Effector memory CD8-positive, alpha-beta T cell (primary cell): ENCODE measurements around the gene ATRNL1.

Experiments
- ATAC-seq: fragments of 150-1000 bp; cut with Tn5 transposase; replicated peaks from 2 replicates; pipeline ENCODE4 v1.10.0; 2021; ENCODE audit warnings: mild to moderate bottlenecking, moderate library complexity
- DNase-seq, 3 experiments: peaks; one replicate each; pipeline ENCODE4 v3.0.0; 2021
- H3K27ac Mint-ChIP-seq, 2 donors: one replicate each; pipeline ENCODE4 v1.8.0; 2022; ENCODE audit warnings: mild to moderate bottlenecking in 2 of 2, mixed read lengths in 2 of 2, moderate library complexity in 2 of 2
- H3K27me3 Mint-ChIP-seq, 2 donors: one replicate each; pipeline ENCODE4 v1.8.0; 2022; ENCODE audit warnings: mixed read lengths in 2 of 2
- H3K36me3 Mint-ChIP-seq: one replicate; pipeline ENCODE4 v1.8.0; 2022; ENCODE audit warnings: mild to moderate bottlenecking, moderate library complexity, mixed read lengths; ENCODE audit not compliant: insufficient read depth
- H3K4me1 Mint-ChIP-seq, 2 donors: one replicate each; pipeline ENCODE4 v1.8.0; 2022; ENCODE audit warnings: low read depth in 2 of 2, mixed read lengths in 2 of 2
- H3K4me3 Mint-ChIP-seq, 2 donors: one replicate each; pipeline ENCODE4 v1.8.0; 2022; ENCODE audit warnings: mild to moderate bottlenecking in 2 of 2, mixed read lengths in 2 of 2, moderate library complexity in 2 of 2
- H3K9me3 Mint-ChIP-seq, 2 donors: one replicate each; pipeline ENCODE4 v1.8.0; 2022; ENCODE audit warnings: mixed read lengths in 2 of 2

ATRNL1 gene

GRCh38 chr10:115866691-115867090 lies 773.5 kb downstream of the ATRNL1 start:
- H3K9me3 Mint-ChIP-seq, result no peaks in the 10 kb centered on the region
- H3K4me3 Mint-ChIP-seq, result no peak overlapping the region
- DNase-seq, result no peak
- no peaks in the 10 kb centered on the region for H3K4me1 Mint-ChIP-seq
- peaks cover 3% of the 10 kb centered on the region for H3K36me3 Mint-ChIP-seq
- H3K27ac Mint-ChIP-seq, result no peak overlapping the region
- ATAC-seq, result no peak
- H3K27me3 Mint-ChIP-seq, result no peaks in the 10 kb centered on the region

GRCh38 chr10:115867305-115867704 lies 774.1 kb downstream of the ATRNL1 start:
- Mint-ChIP-seq H3K27me3 (no peaks in the 10 kb centered on the region), H3K9me3 (no peaks in the 10 kb centered on the region), H3K36me3 (peaks cover 3% of the 10 kb centered on the region), H3K27ac (no peak overlapping the region), H3K4me3 (no peak overlapping the region), H3K4me1 (no peaks in the 10 kb centered on the region)
- ATAC-seq (no peak), DNase-seq (no peak)

GRCh38 chr10:115871855-115872254 lies 778.7 kb downstream of the ATRNL1 start:
- no peak overlapping the region for H3K27ac Mint-ChIP-seq
- no peak for ATAC-seq
- H3K4me3 Mint-ChIP-seq, result no peak overlapping the region
- no peaks in the 10 kb centered on the region for H3K4me1 Mint-ChIP-seq
- no peaks in the 10 kb centered on the region for H3K27me3 Mint-ChIP-seq
- H3K36me3 Mint-ChIP-seq, result no peaks in the 10 kb centered on the region
- H3K9me3 Mint-ChIP-seq, result peaks cover 2 to 22% of the 10 kb centered on the region in 2 donors
- DNase-seq, result no peak

- no peak overlapping the region for H3K4me3 Mint-ChIP-seq
- no peak overlapping the region for H3K27ac Mint-ChIP-seq
- no peaks in the 10 kb centered on the region for H3K36me3 Mint-ChIP-seq
- ATAC-seq (no peak), DNase-seq (no peak)
- peaks cover 8 to 31% of the 10 kb centered on the region in 2 donors for H3K9me3 Mint-ChIP-seq
- H3K4me1 Mint-ChIP-seq, result no peaks in the 10 kb centered on the region
- H3K27me3 Mint-ChIP-seq, result no peaks in the 10 kb centered on the region
These were observed 782.0 kb downstream of the ATRNL1 start for GRCh38 chr10:115875172-115875571.

- DNase-seq, result no peak
- no peak overlapping the region for H3K27ac Mint-ChIP-seq
- H3K36me3 Mint-ChIP-seq, result no peaks in the 10 kb centered on the region
- no peaks in the 10 kb centered on the region for H3K27me3 Mint-ChIP-seq
- peaks cover 15 to 37% of the 10 kb centered on the region in 2 donors for H3K9me3 Mint-ChIP-seq
- H3K4me1 Mint-ChIP-seq, result no peaks in the 10 kb centered on the region
- ATAC-seq, result no peak
- H3K4me3 Mint-ChIP-seq, result no peak overlapping the region
These were observed 786.4 kb downstream of the ATRNL1 start for GRCh38 chr10:115879372-115880089.

- DNase-seq (no peak), ATAC-seq (no peak)
- Mint-ChIP-seq H3K4me1 (no peaks in the 10 kb centered on the region), H3K36me3 (no peaks in the 10 kb centered on the region), H3K4me3 (no peak overlapping the region), H3K9me3 (peaks cover 15 to 23% of the 10 kb centered on the region in 2 donors), H3K27ac (no peak overlapping the region), H3K27me3 (no peaks in the 10 kb centered on the region)
These were observed 788.9 kb downstream of the ATRNL1 start for GRCh38 chr10:115882021-115882420.

GRCh38 chr10:115883372-115883771 lies 790.2 kb downstream of the ATRNL1 start:
- Mint-ChIP-seq H3K4me3 (no peak overlapping the region), H3K27ac (no peak overlapping the region), H3K4me1 (no peaks in the 10 kb centered on the region), H3K9me3 (peaks cover 22 to 31% of the 10 kb centered on the region in 2 donors), H3K27me3 (no peaks in the 10 kb centered on the region), H3K36me3 (no peaks in the 10 kb centered on the region)
- DNase-seq, result no peak
- no peak for ATAC-seq

- DNase-seq (no peak), ATAC-seq (no peak)
- Mint-ChIP-seq H3K36me3 (no peaks in the 10 kb centered on the region), H3K9me3 (peaks cover 24 to 38% of the 10 kb centered on the region in 2 donors), H3K4me3 (no peak overlapping the region), H3K27ac (no peak overlapping the region), H3K27me3 (no peaks in the 10 kb centered on the region), H3K4me1 (no peaks in the 10 kb centered on the region)
These were observed 791.2 kb downstream of the ATRNL1 start for GRCh38 chr10:115884331-115884730.

GRCh38 chr10:115895166-115895565 lies 802.0 kb downstream of the ATRNL1 start:
- ATAC-seq (no peak), DNase-seq (no peak)
- Mint-ChIP-seq H3K36me3 (no peaks in the 10 kb centered on the region), H3K4me1 (no peaks in the 10 kb centered on the region), H3K27me3 (no peaks in the 10 kb centered on the region), H3K27ac (no peak overlapping the region), H3K9me3 (peaks cover 5 to 7% of the 10 kb centered on the region in 2 donors), H3K4me3 (no peak overlapping the region)

GRCh38 chr10:115898242-115898641 lies 805.1 kb downstream of the ATRNL1 start:
- Mint-ChIP-seq H3K4me1 (no peaks in the 10 kb centered on the region), H3K4me3 (no peak overlapping the region), H3K9me3 (peaks cover 2 to 7% of the 10 kb centered on the region in 2 donors), H3K36me3 (no peaks in the 10 kb centered on the region), H3K27ac (no peak overlapping the region), H3K27me3 (no peaks in the 10 kb centered on the region)
- ATAC-seq (no peak), DNase-seq (no peak)

GRCh38 chr10:115902596-115902995 lies 809.4 kb downstream of the ATRNL1 start:
- no peaks in the 10 kb centered on the region for H3K27me3 Mint-ChIP-seq
- no peak for ATAC-seq
- H3K9me3 Mint-ChIP-seq, result peaks cover 0 to 1% of the 10 kb centered on the region in 2 donors
- H3K4me1 Mint-ChIP-seq, result no peaks in the 10 kb centered on the region
- H3K36me3 Mint-ChIP-seq, result no peaks in the 10 kb centered on the region
- no peak overlapping the region for H3K4me3 Mint-ChIP-seq
- no peak for DNase-seq
- no peak overlapping the region for H3K27ac Mint-ChIP-seq

- DNase-seq (no peak), ATAC-seq (no peak)
- Mint-ChIP-seq H3K4me1 (no peaks in the 10 kb centered on the region), H3K36me3 (no peaks in the 10 kb centered on the region), H3K9me3 (no peaks in the 10 kb centered on the region), H3K27me3 (no peaks in the 10 kb centered on the region), H3K27ac (no peak overlapping the region), H3K4me3 (no peak overlapping the region)
These were observed 810.0 kb downstream of the ATRNL1 start for GRCh38 chr10:115903207-115903606.

GRCh38 chr10:115903845-115904244 lies 810.7 kb downstream of the ATRNL1 start:
- no peaks in the 10 kb centered on the region for H3K4me1 Mint-ChIP-seq
- H3K27me3 Mint-ChIP-seq, result no peaks in the 10 kb centered on the region
- peaks cover 0 to 2% of the 10 kb centered on the region in 2 donors for H3K9me3 Mint-ChIP-seq
- no peak overlapping the region for H3K4me3 Mint-ChIP-seq
- DNase-seq (no peak), ATAC-seq (no peak)
- no peaks in the 10 kb centered on the region for H3K36me3 Mint-ChIP-seq
- no peak overlapping the region for H3K27ac Mint-ChIP-seq

GRCh38 chr10:115909037-115909436 lies 815.9 kb downstream of the ATRNL1 start:
- Mint-ChIP-seq H3K4me1 (no peaks in the 10 kb centered on the region), H3K27ac (no peak overlapping the region), H3K36me3 (no peaks in the 10 kb centered on the region), H3K4me3 (no peak overlapping the region), H3K27me3 (no peaks in the 10 kb centered on the region), H3K9me3 (peaks cover 0 to 5% of the 10 kb centered on the region in 2 donors)
- ATAC-seq (no peak), DNase-seq (no peak)
